GDM1 (cell line): ENCODE measurements around the gene WWOX.
"Not testable (repeated sequence)": the region's sequence is repeated elsewhere in the genome, so short reads cannot be mapped to it uniquely, and the experiment has no call there.

Source experiments
- DNase-seq: peaks from one replicate; lab custom pipeline; 2025; lab: John Stamatoyannopoulos, UW

The WWOX gene

GRCh38 chr16:78099271-78100111, at the start of gene WWOX:
TSS of gene WWOX (plus strand) at chr16:78099654.
- DNase-seq = peak; percentile 92

GRCh38 chr16:78050734-78051400, 48.6 kb upstream of the WWOX start:
- DNase-seq = no peak

GRCh38 chr16:78057803-78058564, 41.5 kb upstream of the WWOX start:
- no peak for DNase-seq

DNA sequence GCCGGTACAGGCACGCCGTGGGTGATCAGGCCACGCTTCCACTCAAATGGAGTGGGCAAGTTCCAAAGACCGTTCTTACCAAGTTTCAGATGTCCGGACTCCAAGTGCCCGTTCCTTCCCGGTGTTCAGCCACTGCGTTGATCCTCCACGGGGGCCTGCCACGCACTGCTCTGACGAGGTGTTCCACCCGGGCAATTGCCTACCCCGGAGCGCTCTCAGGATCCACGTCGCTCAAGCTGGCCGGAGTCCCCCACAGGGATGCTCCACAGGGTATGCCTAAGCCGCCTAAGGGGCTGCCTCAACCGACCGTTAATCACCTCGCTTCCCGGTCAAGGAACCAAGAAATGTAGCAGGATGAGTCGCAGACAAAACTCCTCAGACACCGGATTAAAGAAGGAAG, 39.6 kb upstream of the WWOX start:
- DNase-seq = not testable (repeated sequence)

GRCh38 chr16:78060295-78060694, 39.2 kb upstream of the WWOX start:
- no peak for DNase-seq

- DNase-seq = no peak
These were observed 38.6 kb upstream of the WWOX start for GRCh38 chr16:78060809-78061208.

DNA sequence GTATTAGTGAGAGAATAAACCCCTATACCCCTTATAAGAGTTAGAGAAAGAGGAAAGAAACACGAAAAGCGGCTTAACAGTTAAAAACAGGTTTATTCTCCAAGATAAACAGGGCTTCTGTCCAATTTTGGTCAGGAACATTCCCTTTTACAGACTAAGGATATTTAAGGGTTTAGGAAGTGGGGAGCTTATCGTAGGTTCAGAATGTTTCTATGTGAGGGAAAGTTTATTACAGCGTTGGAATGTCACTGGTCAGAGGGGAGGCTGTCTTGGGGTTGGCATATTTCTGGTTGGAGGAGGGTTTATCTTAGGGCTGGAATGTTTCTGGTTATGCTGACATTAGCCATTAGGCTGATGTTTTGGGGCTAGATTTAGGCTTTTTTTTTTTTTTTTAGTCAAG, 34.1 kb upstream of the WWOX start:
- DNase-seq = no peak

DNA sequence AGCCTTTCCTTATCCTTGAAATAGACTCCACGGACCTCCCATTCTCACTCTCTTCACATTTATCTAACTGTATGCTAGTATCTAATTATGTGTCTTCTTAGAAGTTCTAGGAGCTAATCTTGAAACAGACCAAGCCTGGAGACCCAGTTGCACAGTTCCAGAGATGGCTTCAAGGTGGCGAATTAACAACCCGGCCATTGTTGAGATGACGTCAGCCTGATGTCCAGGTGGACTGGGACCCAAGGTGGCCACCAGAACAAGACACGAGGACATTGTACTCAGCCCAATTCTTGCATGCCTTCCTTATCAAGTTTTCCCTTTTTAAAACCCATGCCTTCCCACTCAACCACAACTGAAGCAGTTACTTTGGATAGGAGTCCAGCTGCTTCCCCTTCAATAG, 29.5 kb upstream of the WWOX start:
- no peak for DNase-seq

- DNase-seq = no peak
These were observed 27.2 kb upstream of the WWOX start for GRCh38 chr16:78072275-78072674.

DNA sequence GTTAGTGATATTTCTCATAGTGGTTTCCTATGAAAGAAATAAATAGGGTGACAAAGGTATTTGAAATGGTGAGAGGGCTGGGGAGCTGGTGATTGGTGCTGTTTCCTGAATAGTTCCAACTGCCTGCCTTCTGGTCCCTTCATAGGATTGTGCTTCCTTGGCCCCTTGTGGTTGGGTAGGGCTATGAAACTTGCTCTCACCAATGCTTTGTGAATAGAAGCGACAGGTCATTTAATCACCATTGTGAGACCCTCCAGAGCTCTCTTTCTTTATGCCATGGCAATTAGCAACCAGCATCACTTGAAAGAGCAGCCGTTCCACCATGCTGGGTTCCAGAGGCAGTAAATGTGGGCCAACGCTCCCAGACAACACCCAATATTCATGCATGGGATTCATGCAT, 23.7 kb upstream of the WWOX start:
- no peak for DNase-seq

- no peak for DNase-seq
These were observed 18.1 kb upstream of the WWOX start for GRCh38 chr16:78081341-78081740.

- no peak for DNase-seq
These were observed 8.0 kb upstream of the WWOX start for GRCh38 chr16:78091419-78091818.

DNA sequence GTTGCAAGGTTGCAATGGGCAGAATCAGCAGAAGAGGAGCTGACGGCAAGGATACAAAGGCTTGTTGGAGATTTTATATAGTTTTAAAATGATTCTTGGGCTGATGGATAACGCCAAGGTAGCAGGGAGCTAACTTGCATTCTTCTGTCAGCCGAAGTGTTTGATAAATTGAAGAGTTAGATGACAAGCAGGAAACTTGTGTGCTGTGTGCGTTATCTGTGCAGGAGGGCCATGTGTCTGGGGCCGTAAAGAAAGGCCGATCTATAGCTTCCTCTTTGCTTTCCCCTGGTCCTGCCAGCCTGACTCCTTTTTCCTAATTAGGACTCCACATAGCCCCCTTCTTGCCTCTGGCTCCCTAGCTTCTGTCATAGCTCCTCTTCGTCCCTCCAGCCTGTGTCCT, 6.7 kb upstream of the WWOX start:
- no peak for DNase-seq

DNA sequence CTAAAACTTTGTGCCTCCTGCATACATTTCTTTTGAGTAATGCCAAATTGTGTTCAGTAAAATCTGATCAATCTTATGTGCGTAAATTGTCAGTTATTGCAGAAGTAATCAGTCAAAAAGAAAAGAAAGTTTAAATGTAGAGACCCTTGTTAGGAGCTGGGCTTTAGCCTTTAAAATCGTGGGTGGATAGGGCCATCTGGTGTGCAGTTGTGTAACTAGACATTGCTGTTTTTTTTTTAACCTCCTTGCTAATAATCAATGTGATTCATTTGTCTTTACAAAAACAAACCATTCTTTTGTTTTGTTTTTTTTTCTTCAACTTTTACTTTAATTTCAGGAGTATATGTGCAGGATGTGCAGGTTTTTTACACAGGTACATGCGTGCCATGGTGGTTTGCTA, 5.3 kb upstream of the WWOX start:
- DNase-seq = no peak

DNA sequence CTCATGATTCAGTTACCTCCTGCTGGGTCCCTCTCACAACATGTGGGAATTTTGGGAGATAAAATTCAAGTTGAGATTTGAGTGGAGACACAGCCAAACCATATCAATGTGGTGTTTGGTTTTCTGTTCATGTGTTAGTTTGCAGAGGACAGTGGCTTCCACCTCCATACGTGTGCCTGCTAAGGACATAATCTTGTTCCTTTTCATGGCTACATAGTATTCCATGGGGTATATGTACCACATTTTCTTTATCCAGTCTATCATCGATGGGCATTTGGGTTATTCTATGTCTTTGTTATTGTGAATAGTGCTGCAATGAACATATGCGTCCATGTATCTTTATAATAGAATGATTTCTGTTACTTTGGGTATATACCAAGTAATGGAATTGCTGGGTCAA, 4.5 kb upstream of the WWOX start:
- DNase-seq = no peak

GRCh38 chr16:78096386-78096785, 3.1 kb upstream of the WWOX start:
- no peak for DNase-seq

DNA sequence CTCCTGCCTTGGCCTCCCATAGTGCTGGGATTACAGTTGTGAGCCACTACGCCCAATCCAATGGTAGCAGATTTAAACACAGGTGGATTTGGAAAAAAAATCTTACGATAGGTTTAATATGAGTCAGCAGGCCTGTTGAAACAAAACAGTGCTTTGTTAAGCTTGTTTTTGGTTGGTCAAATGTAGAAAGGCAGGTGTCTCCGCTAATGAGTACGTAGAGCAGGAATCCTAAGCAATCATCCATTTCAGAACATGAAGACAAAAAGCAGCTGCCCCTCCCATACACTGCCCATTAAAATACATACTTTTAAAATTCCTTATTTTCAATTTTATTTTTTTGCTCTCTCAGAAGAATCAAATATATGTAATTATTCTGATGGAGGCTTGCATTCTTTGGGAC, 1.9 kb upstream of the WWOX start:
- DNase-seq = no peak

- DNase-seq = no peak
These were observed 1.4 kb upstream of the WWOX start for GRCh38 chr16:78098087-78098486.

- DNase-seq = no peak
These were observed 721 bp upstream of the WWOX start for GRCh38 chr16:78098595-78099270.

DNA sequence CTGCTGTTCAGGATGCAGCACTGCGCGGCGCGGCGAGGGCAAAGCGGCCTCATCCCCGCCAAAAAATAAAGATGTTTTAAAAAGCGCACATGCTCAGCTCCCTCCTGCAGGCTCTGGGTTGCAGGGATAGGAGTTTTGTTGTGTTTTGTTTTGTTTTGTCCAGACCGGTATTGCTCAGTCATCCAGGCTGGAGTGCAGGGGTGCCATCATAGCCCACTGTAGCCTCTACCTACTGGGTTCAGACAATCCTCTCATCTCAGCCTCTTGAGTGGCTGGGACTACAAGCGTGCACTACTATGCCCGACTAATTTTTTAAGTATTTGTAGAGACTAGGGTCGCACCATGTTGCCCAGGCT, 636 bp downstream of the WWOX start:
- no peak for DNase-seq

- no peak for DNase-seq
These were observed 2.7 kb downstream of the WWOX start for GRCh38 chr16:78102122-78102660.

DNA sequence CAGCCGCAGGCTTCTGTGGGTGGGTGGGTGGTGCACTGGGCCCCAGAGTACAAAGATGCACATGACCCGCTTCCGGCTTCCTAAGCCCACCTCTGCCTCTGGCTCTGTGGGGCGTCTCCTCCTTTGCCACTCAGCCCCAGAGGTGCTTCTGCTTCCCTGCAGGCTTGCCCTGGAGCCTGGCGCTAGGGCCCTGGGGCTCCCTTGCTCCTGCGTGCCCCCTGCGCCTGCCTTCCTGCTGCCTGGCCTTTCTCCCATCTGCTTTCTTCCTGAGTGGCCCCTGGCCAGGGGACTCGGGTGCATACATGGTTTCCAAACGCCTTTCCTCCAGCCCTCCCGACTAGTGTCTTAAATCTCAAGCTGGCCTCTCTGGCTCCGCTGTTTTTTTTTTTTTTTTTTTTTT, 3.4 kb downstream of the WWOX start:
- no peak for DNase-seq
